ENCODE results near the gene DIAPH2.

- TF ChIP-seq EZH2 (IDR thresholded peaks at IDR 0.05; ENCODE audit: insufficient read depth, poor library complexity, severe bottlenecking), result no peak
- no peak for TF ChIP-seq EZH2phosphoT487 (IDR thresholded peaks at IDR 0.05; ENCODE audit: insufficient read depth, low read depth)
These were observed 525.9 kb downstream of the DIAPH2 start for GRCh38 chrX:97210501-97210900.

All from GM23248 (cell line).